ENCODE measurements around the gene NDFIP1.
A peak's percentile ranks its signal among the peaks of the same experiment; 100 is the strongest.
"Not testable (repeated sequence)": the region's sequence is repeated elsewhere in the genome, so short reads cannot be mapped to it uniquely, and the experiment has no call there.

Gene NDFIP1

GRCh38 chr5:142082182-142082781 is 26.3 kb upstream of the NDFIP1 start:
- peaks cover 40% of the 10 kb centered on the region for H3K4me1 Mint-ChIP-seq (ENCODE audit: low read depth)
- no peaks in the 10 kb centered on the region for H3K9me3 Mint-ChIP-seq
- no peak overlapping the region for H3K4me3 Mint-ChIP-seq
- H3K27me3 Mint-ChIP-seq, result no peaks in the 10 kb centered on the region
- H3K27ac Mint-ChIP-seq, result peak overlapping the region; percentile 88
- no peaks in the 10 kb centered on the region for H3K36me3 Mint-ChIP-seq (ENCODE audit: low read depth)

GRCh38 chr5:142086229-142086628 is 22.4 kb upstream of the NDFIP1 start:
- peaks cover 76% of the 10 kb centered on the region for H3K4me1 Mint-ChIP-seq (ENCODE audit: low read depth)
- no peaks in the 10 kb centered on the region for H3K9me3 Mint-ChIP-seq
- H3K4me3 Mint-ChIP-seq, result no peak overlapping the region
- no peaks in the 10 kb centered on the region for H3K27me3 Mint-ChIP-seq
- no peak overlapping the region for H3K27ac Mint-ChIP-seq
- no peaks in the 10 kb centered on the region for H3K36me3 Mint-ChIP-seq (ENCODE audit: low read depth)

DNA sequence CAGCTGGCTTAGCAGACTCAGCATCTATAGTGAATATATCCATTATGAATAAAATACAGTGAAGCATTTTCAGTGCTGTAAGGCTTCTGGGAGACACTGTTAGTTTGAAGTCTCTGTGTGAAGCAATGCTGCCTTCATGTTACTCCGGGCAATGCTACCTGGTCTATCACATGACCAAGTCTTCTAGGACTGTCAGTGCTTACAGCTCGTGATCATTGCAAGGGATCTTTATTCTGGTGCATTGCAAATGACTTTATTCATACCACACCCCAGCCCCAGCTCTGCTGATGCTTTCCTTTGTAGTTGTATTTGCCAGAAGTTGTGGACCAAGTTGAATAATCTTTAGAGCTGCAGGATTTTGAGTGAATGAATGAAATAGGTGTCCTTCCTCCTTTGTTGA is 21.9 kb upstream of the NDFIP1 start:
- Mint-ChIP-seq H3K4me1 (ENCODE audit: low read depth) (peaks cover 78% of the 10 kb centered on the region), H3K27me3 (no peaks in the 10 kb centered on the region), H3K36me3 (ENCODE audit: low read depth) (no peaks in the 10 kb centered on the region), H3K9me3 (no peaks in the 10 kb centered on the region), H3K27ac (no peak overlapping the region), H3K4me3 (no peak overlapping the region)

GRCh38 chr5:142087920-142088679 is 20.5 kb upstream of the NDFIP1 start:
- H3K27ac Mint-ChIP-seq, result peak overlapping the region; percentile 92
- no peaks in the 10 kb centered on the region for H3K36me3 Mint-ChIP-seq (ENCODE audit: low read depth)
- no peaks in the 10 kb centered on the region for H3K9me3 Mint-ChIP-seq
- H3K27me3 Mint-ChIP-seq, result no peaks in the 10 kb centered on the region
- H3K4me1 Mint-ChIP-seq (ENCODE audit: low read depth), result peaks cover 76% of the 10 kb centered on the region
- peak overlapping the region; percentile 27 for H3K4me3 Mint-ChIP-seq

DNA sequence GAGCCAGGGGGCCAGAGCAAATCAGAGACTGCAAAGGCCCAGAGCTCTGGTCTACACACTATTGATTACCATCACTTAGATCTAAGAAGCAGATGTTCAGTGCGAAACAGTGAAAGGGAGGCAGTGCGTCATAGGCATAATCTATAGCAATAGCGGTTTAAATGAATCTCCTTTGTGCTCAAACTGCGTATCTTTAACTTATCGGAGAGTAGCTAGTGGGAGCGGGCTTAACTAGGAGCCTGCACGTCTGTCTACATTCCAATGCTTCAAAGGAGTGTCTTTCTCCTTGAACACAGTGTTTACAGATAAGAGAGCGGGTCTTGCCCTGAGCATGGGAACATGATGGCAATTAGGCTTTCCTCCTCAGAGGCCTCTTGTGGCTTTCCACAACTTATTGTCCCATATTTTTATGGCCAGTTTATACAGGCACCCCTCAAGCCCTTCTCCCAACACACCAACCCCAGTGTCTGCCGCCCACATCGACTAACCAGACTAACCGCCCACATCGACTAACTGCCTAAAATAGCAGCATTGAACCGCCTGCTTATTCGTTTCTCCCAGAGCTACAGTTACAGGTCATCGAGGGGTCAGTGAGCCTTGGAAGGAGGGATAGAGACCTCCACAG is 19.6 kb upstream of the NDFIP1 start:
- H3K4me1 Mint-ChIP-seq (ENCODE audit: low read depth), result peaks cover 77% of the 10 kb centered on the region
- not testable (repeated sequence) for H3K27me3 Mint-ChIP-seq; H3K36me3 Mint-ChIP-seq (ENCODE audit: low read depth); H3K9me3 Mint-ChIP-seq
- peak overlapping the region; percentile 92 for H3K27ac Mint-ChIP-seq
- peak overlapping the region; percentile 27 for H3K4me3 Mint-ChIP-seq

- Mint-ChIP-seq H3K9me3 (no peaks in the 10 kb centered on the region), H3K27ac (peak overlapping the region; percentile 60), H3K36me3 (ENCODE audit: low read depth) (no peaks in the 10 kb centered on the region), H3K4me1 (ENCODE audit: low read depth) (peaks cover 84% of the 10 kb centered on the region), H3K27me3 (no peaks in the 10 kb centered on the region), H3K4me3 (no peak overlapping the region)
These were observed 17.6 kb upstream of the NDFIP1 start for GRCh38 chr5:142091012-142091411.

DNA sequence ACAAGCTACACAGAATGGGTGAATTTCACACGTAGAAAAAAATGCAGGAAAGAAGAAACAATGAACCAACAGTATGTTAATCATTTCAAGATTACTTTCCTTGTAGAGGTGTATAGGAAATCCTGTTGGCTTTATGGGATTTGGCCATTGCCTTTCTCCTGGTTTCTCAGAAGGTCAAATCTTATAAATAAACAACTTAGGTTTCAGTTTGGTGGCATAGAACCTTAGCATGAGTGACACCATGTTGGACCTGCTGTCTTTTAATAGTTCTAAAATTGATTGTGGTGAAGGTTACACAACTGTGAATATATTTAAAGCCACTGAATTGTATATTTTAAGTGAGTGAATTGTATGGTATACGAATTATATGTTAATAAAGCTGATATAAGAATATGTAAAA is 16.7 kb upstream of the NDFIP1 start:
- no peak overlapping the region for H3K27ac Mint-ChIP-seq
- H3K36me3 Mint-ChIP-seq (ENCODE audit: low read depth), result no peaks in the 10 kb centered on the region
- no peaks in the 10 kb centered on the region for H3K27me3 Mint-ChIP-seq
- H3K9me3 Mint-ChIP-seq, result no peaks in the 10 kb centered on the region
- H3K4me1 Mint-ChIP-seq (ENCODE audit: low read depth), result peaks cover 91% of the 10 kb centered on the region
- H3K4me3 Mint-ChIP-seq, result no peak overlapping the region

DNA sequence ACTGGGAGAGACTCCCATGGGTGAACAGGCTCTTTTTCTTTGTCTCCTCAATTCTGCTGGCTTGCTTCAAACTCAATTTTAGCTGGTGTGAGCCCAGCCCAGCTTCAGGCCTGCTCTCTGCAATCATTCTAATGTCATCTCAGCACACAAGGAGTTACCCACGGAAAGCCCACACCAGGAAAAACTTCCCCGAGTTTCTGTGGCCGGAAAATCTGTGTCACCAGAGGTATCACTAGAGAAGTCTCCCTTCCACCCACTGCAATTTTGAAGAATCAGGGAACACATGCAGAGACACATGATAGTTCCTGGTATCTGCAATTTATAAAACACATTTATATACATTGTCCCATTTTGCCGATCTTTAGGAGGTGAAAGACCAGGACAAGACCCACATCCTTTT is 13.5 kb upstream of the NDFIP1 start:
- Mint-ChIP-seq H3K4me1 (ENCODE audit: low read depth) (peaks cover 92% of the 10 kb centered on the region), H3K36me3 (ENCODE audit: low read depth) (no peaks in the 10 kb centered on the region), H3K27ac (peak overlapping the region; percentile 99), H3K9me3 (no peaks in the 10 kb centered on the region), H3K4me3 (peak overlapping the region; percentile 71), H3K27me3 (no peaks in the 10 kb centered on the region)

DNA sequence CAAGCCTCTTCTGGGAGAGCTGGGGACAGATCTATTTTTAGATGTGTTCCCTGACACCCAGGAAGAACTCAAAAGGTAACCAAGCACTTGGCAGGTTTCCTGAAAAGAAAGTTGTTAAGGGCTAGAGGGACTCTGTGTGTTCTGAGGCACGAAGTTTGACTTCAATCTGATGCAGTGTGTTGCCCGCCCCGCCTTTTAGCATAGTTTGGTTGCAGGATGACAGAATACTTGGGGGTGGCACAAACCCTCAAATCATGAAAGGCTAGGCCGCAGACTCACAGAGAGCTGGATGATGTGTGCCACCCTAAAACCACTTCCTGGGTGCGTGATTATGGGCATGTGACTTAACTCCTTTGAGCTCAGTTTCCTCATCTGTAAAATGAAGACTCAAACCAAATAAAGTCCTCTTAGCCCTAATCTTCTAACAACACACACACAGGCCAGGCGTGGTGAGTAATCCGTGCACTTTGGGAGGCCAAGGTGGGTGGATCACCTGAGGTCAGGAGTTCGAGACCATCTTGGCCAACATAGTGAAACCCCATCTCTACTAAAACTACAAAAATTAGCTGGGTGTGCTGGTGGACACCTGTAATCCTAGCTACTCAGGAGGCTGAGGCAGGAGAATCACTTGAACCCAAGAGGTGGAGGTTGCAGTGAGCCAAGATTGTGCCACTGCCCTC is 12.8 kb upstream of the NDFIP1 start:
- Mint-ChIP-seq H3K9me3 (peaks cover under 1% of the 10 kb centered on the region), H3K27me3 (no peaks in the 10 kb centered on the region), H3K36me3 (ENCODE audit: low read depth) (no peaks in the 10 kb centered on the region), H3K4me3 (peak overlapping the region; percentile 71), H3K27ac (peak overlapping the region; percentile 99), H3K4me1 (ENCODE audit: low read depth) (peaks cover 91% of the 10 kb centered on the region)

DNA sequence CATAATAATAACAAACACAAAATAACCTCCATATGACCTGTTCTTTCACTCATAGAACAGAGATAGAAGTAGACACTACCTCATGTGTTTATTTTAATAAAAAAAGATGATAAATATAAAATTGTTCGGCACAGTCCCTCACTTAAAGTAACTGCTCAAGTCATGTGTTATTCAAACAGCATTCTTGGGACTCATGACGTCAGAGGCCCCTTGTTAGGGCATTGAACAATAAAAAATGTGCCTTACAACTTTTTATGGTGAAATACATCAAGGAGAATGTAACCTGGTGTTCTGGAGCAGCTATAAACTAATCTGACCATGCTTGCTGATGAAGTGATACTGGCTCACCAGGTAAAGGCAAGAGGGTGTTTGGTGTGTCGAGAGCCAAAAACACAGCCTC is 12.2 kb upstream of the NDFIP1 start:
- no peaks in the 10 kb centered on the region for H3K27me3 Mint-ChIP-seq
- peak overlapping the region; percentile 72 for H3K27ac Mint-ChIP-seq
- H3K4me1 Mint-ChIP-seq (ENCODE audit: low read depth), result peaks cover 91% of the 10 kb centered on the region
- H3K36me3 Mint-ChIP-seq (ENCODE audit: low read depth), result no peaks in the 10 kb centered on the region
- no peak overlapping the region for H3K4me3 Mint-ChIP-seq
- H3K9me3 Mint-ChIP-seq, result peaks cover 7% of the 10 kb centered on the region

- Mint-ChIP-seq H3K36me3 (ENCODE audit: low read depth) (no peaks in the 10 kb centered on the region), H3K9me3 (peaks cover 8% of the 10 kb centered on the region), H3K27ac (peak overlapping the region; percentile 72), H3K27me3 (no peaks in the 10 kb centered on the region), H3K4me1 (ENCODE audit: low read depth) (peaks cover 85% of the 10 kb centered on the region), H3K4me3 (no peak overlapping the region)
These were observed 10.9 kb upstream of the NDFIP1 start for GRCh38 chr5:142097681-142098080.

DNA sequence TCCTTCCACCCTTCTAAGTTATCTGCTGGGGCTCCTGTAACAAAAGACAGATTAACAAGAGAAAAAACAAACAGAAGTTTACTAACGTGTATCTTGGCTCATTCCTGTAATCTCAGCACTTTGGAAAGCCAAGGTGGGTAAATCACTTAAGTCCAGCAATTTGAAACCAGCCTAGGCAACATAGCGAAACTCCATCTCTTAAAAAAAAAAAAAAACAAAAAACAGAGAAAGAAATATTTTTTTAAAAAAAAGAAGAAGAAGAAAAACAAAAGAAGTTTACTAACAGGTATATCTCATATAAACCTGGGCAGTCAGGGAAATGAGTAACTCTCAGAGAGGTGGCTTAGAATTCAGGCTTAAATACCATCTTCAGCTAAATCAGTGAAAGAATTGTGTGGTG is 10.3 kb upstream of the NDFIP1 start:
- no peaks in the 10 kb centered on the region for H3K36me3 Mint-ChIP-seq (ENCODE audit: low read depth)
- H3K27ac Mint-ChIP-seq, result peak overlapping the region; percentile 72
- H3K27me3 Mint-ChIP-seq, result no peaks in the 10 kb centered on the region
- H3K9me3 Mint-ChIP-seq, result peaks cover 8% of the 10 kb centered on the region
- H3K4me1 Mint-ChIP-seq (ENCODE audit: low read depth), result peaks cover 84% of the 10 kb centered on the region
- H3K4me3 Mint-ChIP-seq, result no peak overlapping the region

- peaks cover 8% of the 10 kb centered on the region for H3K9me3 Mint-ChIP-seq
- no peaks in the 10 kb centered on the region for H3K27me3 Mint-ChIP-seq
- no peak overlapping the region for H3K27ac Mint-ChIP-seq
- H3K4me3 Mint-ChIP-seq, result no peak overlapping the region
- H3K4me1 Mint-ChIP-seq (ENCODE audit: low read depth), result peaks cover 78% of the 10 kb centered on the region
- H3K36me3 Mint-ChIP-seq (ENCODE audit: low read depth), result no peaks in the 10 kb centered on the region
These were observed 9.6 kb upstream of the NDFIP1 start for GRCh38 chr5:142098931-142099330.

- Mint-ChIP-seq H3K27me3 (no peaks in the 10 kb centered on the region), H3K9me3 (peaks cover 8% of the 10 kb centered on the region), H3K27ac (peak overlapping the region; percentile 61), H3K4me1 (ENCODE audit: low read depth) (peaks cover 76% of the 10 kb centered on the region), H3K36me3 (ENCODE audit: low read depth) (no peaks in the 10 kb centered on the region), H3K4me3 (no peak overlapping the region)
These were observed 8.3 kb upstream of the NDFIP1 start for GRCh38 chr5:142100307-142100706.
